HEK293T (cell line): ENCODE data around the gene MB.

Experiments used
- ARNT ChIP-seq: fragments of 450-650 bp; IDR thresholded peaks from 2 replicates; pipeline ENCODE4 v1.6.1; 2017; ENCODE audit warnings: mild to moderate bottlenecking
- ELF4 ChIP-seq: fragments of 450-650 bp; IDR thresholded peaks from 2 replicates; pipeline ENCODE4 v1.6.1; 2017; ENCODE audit warnings: antibody characterized with exemption
- FOXK2 ChIP-seq: fragments of 450-650 bp; IDR thresholded peaks from 2 replicates; pipeline ENCODE4 v1.6.1; 2016; ENCODE audit warnings: mild to moderate bottlenecking
- HDGF ChIP-seq: fragments of 450-650 bp; IDR thresholded peaks from 2 replicates; pipeline ENCODE4 v1.6.1; 2017; ENCODE audit warnings: antibody characterized with exemption, borderline replicate concordance
- LEF1 ChIP-seq: fragments of 450-650 bp; IDR thresholded peaks from 2 replicates; pipeline ENCODE4 v1.6.1; 2017; ENCODE audit warnings: mild to moderate bottlenecking, borderline replicate concordance
- SP1 ChIP-seq: fragments of 450-650 bp; IDR thresholded peaks from 2 replicates; pipeline ENCODE4 v1.6.1; 2017
- ZNF384 ChIP-seq: fragments of 450-650 bp; IDR thresholded peaks from 2 replicates; pipeline ENCODE4 v1.6.1; 2016

GRCh38 chr22:35576671-35577070 lies 40.5 kb downstream of the MB start:
- TF ChIP-seq ELF4 (no peak), ZNF384 (no peak), HDGF (no peak), LEF1 (no peak), SP1 (no peak), FOXK2 (no peak), ARNT (no peak)
